Loucy (cell line): ENCODE measurements around the gene PCDHGA5.
"Not testable (repeated sequence)": the region's sequence is repeated elsewhere in the genome, so short reads cannot be mapped to it uniquely, and the experiment has no call there.

Experiments
- EZH2phosphoT487 ChIP-seq: fragments of 200-600 bp; IDR thresholded peaks from 2 replicates; pipeline ENCODE4 v1.6.1; 2018; ENCODE audit warnings: antibody characterized with exemption, mild to moderate bottlenecking, moderate library complexity, borderline replicate concordance
- TF ChIP-seq, protein P1 (sequence below): fragments of 200-600 bp; sonication (generic); conservative IDR thresholded peaks from 2 replicates; pipeline ENCODE4 v1.5.1; 2014; ENCODE audit warnings: mild to moderate bottlenecking, antibody characterized with exemption, low read length

DNA sequence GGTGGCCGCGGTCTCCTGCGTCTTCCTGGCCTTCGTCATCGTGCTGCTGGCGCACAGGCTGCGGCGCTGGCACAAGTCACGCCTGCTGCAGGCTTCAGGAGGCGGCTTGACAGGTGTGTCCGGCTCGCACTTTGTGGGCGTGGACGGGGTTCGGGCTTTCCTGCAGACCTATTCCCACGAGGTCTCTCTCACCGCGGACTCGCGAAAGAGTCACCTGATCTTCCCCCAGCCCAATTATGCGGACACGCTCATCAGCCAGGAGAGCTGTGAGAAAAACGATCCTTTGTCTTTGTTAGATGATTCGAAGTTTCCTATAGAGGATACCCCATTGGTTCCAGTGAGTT is 51.3 kb downstream of the PCDHGA5 start:
- TF ChIP-seq, protein P1, sequence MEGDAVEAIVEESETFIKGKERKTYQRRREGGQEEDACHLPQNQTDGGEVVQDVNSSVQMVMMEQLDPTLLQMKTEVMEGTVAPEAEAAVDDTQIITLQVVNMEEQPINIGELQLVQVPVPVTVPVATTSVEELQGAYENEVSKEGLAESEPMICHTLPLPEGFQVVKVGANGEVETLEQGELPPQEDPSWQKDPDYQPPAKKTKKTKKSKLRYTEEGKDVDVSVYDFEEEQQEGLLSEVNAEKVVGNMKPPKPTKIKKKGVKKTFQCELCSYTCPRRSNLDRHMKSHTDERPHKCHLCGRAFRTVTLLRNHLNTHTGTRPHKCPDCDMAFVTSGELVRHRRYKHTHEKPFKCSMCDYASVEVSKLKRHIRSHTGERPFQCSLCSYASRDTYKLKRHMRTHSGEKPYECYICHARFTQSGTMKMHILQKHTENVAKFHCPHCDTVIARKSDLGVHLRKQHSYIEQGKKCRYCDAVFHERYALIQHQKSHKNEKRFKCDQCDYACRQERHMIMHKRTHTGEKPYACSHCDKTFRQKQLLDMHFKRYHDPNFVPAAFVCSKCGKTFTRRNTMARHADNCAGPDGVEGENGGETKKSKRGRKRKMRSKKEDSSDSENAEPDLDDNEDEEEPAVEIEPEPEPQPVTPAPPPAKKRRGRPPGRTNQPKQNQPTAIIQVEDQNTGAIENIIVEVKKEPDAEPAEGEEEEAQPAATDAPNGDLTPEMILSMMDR: not testable (repeated sequence)
- TF ChIP-seq EZH2phosphoT487: not testable (repeated sequence)
